AG09319 (cell line): ENCODE measurements around the gene SLC19A2.

ENCODE experiments used
- DNase-seq: peaks from one replicate; pipeline ENCODE4 v3.0.0-alpha.2; 2010; ENCODE audit warnings: low read depth; ENCODE audit errors: extremely low read depth
- CTCF ChIP-seq: IDR thresholded peaks from 2 replicates; pipeline ENCODE4 v1.5.1; 2011; ENCODE audit warnings: low read depth, mild to moderate bottlenecking, inconsistent platforms, low read length, moderate library complexity

The SLC19A2 gene

GRCh38 chr1:169474302-169474995 lies 11.3 kb downstream of the SLC19A2 start:
- DNase-seq = no peak
- TF ChIP-seq CTCF = no peak

- TF ChIP-seq CTCF = no peak
- DNase-seq = no peak
These were observed 12.4 kb downstream of the SLC19A2 start for GRCh38 chr1:169473347-169473746.

- no peak for DNase-seq
- no peak for TF ChIP-seq CTCF
These were observed 13.0 kb downstream of the SLC19A2 start for GRCh38 chr1:169472738-169473137.

GRCh38 chr1:169468982-169469381 lies 16.8 kb downstream of the SLC19A2 start:
- no peak for TF ChIP-seq CTCF
- DNase-seq = no peak

GRCh38 chr1:169466259-169467230 lies 19.2 kb downstream of the SLC19A2 start:
- no peak for DNase-seq
- peak; percentile 38 for TF ChIP-seq CTCF

- no peak for DNase-seq
- no peak for TF ChIP-seq CTCF
These were observed 20.5 kb downstream of the SLC19A2 start for GRCh38 chr1:169465281-169465680.

GRCh38 chr1:169462385-169462784 lies 23.4 kb downstream of the SLC19A2 start:
- TF ChIP-seq CTCF = no peak
- no peak for DNase-seq
